Activated CD4-positive, alpha-beta memory T cell treated with anti-CD3 and anti-CD28 coated beads for 36 hours (primary cell): ENCODE measurements around the gene NOL8. TPM values are rescaled to one million over a fixed set of nuclear protein-coding genes. Genes with fewer than 3 reads are reported as not detected.

Experiments used
- CTCF ChIA-PET: fragments of 350-600 bp; sonication (Branson Sonifier 250); formaldehyde crosslinking; loops from one replicate; lab custom pipeline; 2021; ENCODE audit warnings: antibody characterized with exemption, inconsistent platforms; lab: Charles Lee
- POLR2A ChIA-PET: fragments of 350-600 bp; sonication (Branson Sonifier 250); formaldehyde crosslinking; loops from one replicate; lab custom pipeline; 2021; ENCODE audit warnings: antibody characterized with exemption; lab: Charles Lee
- DNase-seq: peaks from one replicate; pipeline ENCODE4 v3.0.0-alpha.2; 2020
- H3K27ac Mint-ChIP-seq: one replicate; pipeline ENCODE4 v1.8.0; 2021; ENCODE audit warnings: mixed read lengths
- H3K27me3 Mint-ChIP-seq: one replicate; pipeline ENCODE4 v1.8.0; 2021; ENCODE audit warnings: mixed read lengths
- H3K36me3 Mint-ChIP-seq: one replicate; pipeline ENCODE4 v1.8.0; 2021; ENCODE audit warnings: mixed read lengths
- H3K4me1 Mint-ChIP-seq: one replicate; pipeline ENCODE4 v1.8.0; 2021; ENCODE audit warnings: low read depth, mixed read lengths
- H3K4me3 Mint-ChIP-seq: one replicate; pipeline ENCODE4 v1.8.0; 2021; ENCODE audit warnings: mild to moderate bottlenecking, mixed read lengths
- H3K9me3 Mint-ChIP-seq: one replicate; pipeline ENCODE4 v1.8.0; 2021; ENCODE audit warnings: mixed read lengths
- intact Hi-C: fragments of 100-400 bp; cut with micrococcal nuclease; formaldehyde crosslinking; loops from one replicate; pipeline ENCODE4 v1.15.1; 2023
- total RNA-seq, 2 experiments: library from RNA; stranded (reverse); gene quantifications; one replicate each; pipeline ENCODE4 v1.2.3, GENCODE V29; 2021

Gene NOL8
- total RNA-seq, 2 experiments from 2014 or later, result 45.6 to 47.1 TPM

GRCh38 chr9:92333282-92333634, 8.1 kb upstream of the NOL8 start:
- Mint-ChIP-seq H3K36me3 (peaks cover 13% of the 10 kb centered on the region), H3K4me3 (no peak overlapping the region), H3K27me3 (no peaks in the 10 kb centered on the region), H3K9me3 (no peaks in the 10 kb centered on the region), H3K4me1 (no peaks in the 10 kb centered on the region), H3K27ac (no peak overlapping the region)
- DNase-seq, result no peak
- CTCF ChIA-PET, result interaction anchor here (1.2 kb wide), 1 partner anchor 10 kb away, joined by 4 read pairs; no protein-coding TSS in a partner anchor
- POLR2A ChIA-PET, result no interaction called here
- intact Hi-C loops, result no loop called here

GRCh38 chr9:92332577-92333281, 7.6 kb upstream of the NOL8 start:
- Mint-ChIP-seq H3K4me3 (no peak overlapping the region), H3K9me3 (no peaks in the 10 kb centered on the region), H3K36me3 (peaks cover 11% of the 10 kb centered on the region), H3K4me1 (peaks cover 4% of the 10 kb centered on the region), H3K27me3 (no peaks in the 10 kb centered on the region), H3K27ac (no peak overlapping the region)
- DNase-seq, result no peak
- CTCF ChIA-PET, result interaction anchor here (1.2 kb wide), 1 partner anchor 11 kb away, joined by 4 read pairs; no protein-coding TSS in a partner anchor
- POLR2A ChIA-PET, result interaction anchor here (0.6 kb wide), 1 partner anchor 42 kb away, joined by 4 read pairs; no protein-coding TSS in a partner anchor
- intact Hi-C loops, result no loop called here

- no peaks in the 10 kb centered on the region for H3K27me3 Mint-ChIP-seq
- H3K9me3 Mint-ChIP-seq, result no peaks in the 10 kb centered on the region
- peaks cover 11% of the 10 kb centered on the region for H3K36me3 Mint-ChIP-seq
- POLR2A ChIA-PET, result no interaction called here
- CTCF ChIA-PET, result interaction anchor here (0.9 to 1.2 kb wide), 3 partner anchors 127 to 303 kb away, joined by 3 to 4 read pairs (median 3); no protein-coding TSS in a partner anchor
- peaks cover 29% of the 10 kb centered on the region for H3K4me1 Mint-ChIP-seq
- intact Hi-C loops, result loop anchor here (5.0 to 10.0 kb wide), 2 partner anchors 51 to 117 kb away; no protein-coding TSS in a partner anchor
- DNase-seq, result no peak
- no peak overlapping the region for H3K27ac Mint-ChIP-seq
- H3K4me3 Mint-ChIP-seq, result no peak overlapping the region
Measured at GRCh38 chr9:92328225-92328624, 3.1 kb upstream of the NOL8 start.

GRCh38 chr9:92327283-92327850, 2.2 kb upstream of the NOL8 start:
- no peak overlapping the region for H3K27ac Mint-ChIP-seq
- DNase-seq, result no peak
- POLR2A ChIA-PET, result no interaction called here
- H3K27me3 Mint-ChIP-seq, result no peaks in the 10 kb centered on the region
- peaks cover 15% of the 10 kb centered on the region for H3K36me3 Mint-ChIP-seq
- H3K4me1 Mint-ChIP-seq, result peaks cover 35% of the 10 kb centered on the region
- H3K4me3 Mint-ChIP-seq, result peak overlapping the region; percentile 90
- CTCF ChIA-PET, result interaction anchor here (1.0 kb wide), 1 partner anchor 128 kb away, joined by 3 read pairs; no protein-coding TSS in a partner anchor
- no peaks in the 10 kb centered on the region for H3K9me3 Mint-ChIP-seq
- intact Hi-C loops, result loop anchor here (5.0 to 10.0 kb wide), 2 partner anchors 50 to 117 kb away; no protein-coding TSS in a partner anchor

GRCh38 chr9:92325991-92326500, 896 bp upstream of the NOL8 start:
- Mint-ChIP-seq H3K27ac (peak overlapping the region; percentile 94), H3K36me3 (peaks cover 19% of the 10 kb centered on the region), H3K4me3 (peak overlapping the region; percentile 90), H3K4me1 (peaks cover 36% of the 10 kb centered on the region), H3K27me3 (no peaks in the 10 kb centered on the region), H3K9me3 (no peaks in the 10 kb centered on the region)
- intact Hi-C loops, result loop anchor here (1.0 to 10.0 kb wide), 7 partner anchors 33 to 439 kb away; partner anchors contain the start of genes BICD2, IARS1, IPPK and SPTLC1
- CTCF ChIA-PET, result interaction anchor here (0.8 to 1.9 kb wide), 7 partner anchors 24 to 465 kb away, joined by 3 to 7 read pairs (median 4); no protein-coding TSS in a partner anchor
- no peak for DNase-seq
- POLR2A ChIA-PET, result interaction anchor here (0.7 to 2.0 kb wide), 10 partner anchors 9 to 1128 kb away, joined by 3 to 11 read pairs (median 4); partner anchors contain the start of genes FAM120AOS, IARS1 and IPPK

GRCh38 chr9:92324889-92325268, 271 bp downstream of the NOL8 start:
- ChIA-PET POLR2A (interaction anchor here (0.7 to 2.0 kb wide), 7 partner anchors 10 to 1129 kb away, joined by 3 to 11 read pairs (median 4); partner anchors contain the start of genes FAM120AOS and IPPK), CTCF (interaction anchor here (1.3 to 1.9 kb wide), 4 partner anchors 23 to 309 kb away, joined by 3 to 7 read pairs (median 4); no protein-coding TSS in a partner anchor)
- Mint-ChIP-seq H3K4me3 (peak overlapping the region; percentile 90), H3K4me1 (peaks cover 36% of the 10 kb centered on the region), H3K9me3 (no peaks in the 10 kb centered on the region), H3K27ac (peak overlapping the region; percentile 94), H3K36me3 (peaks cover 26% of the 10 kb centered on the region), H3K27me3 (no peaks in the 10 kb centered on the region)
- intact Hi-C loops, result loop anchor here (1.0 to 10.0 kb wide), 7 partner anchors 32 to 440 kb away; partner anchors contain the start of genes BICD2, IARS1, IPPK and SPTLC1
- DNase-seq, result no peak

GRCh38 chr9:92324431-92324830, 719 bp downstream of the NOL8 start:
- H3K4me3 Mint-ChIP-seq, result peak overlapping the region; percentile 90
- CTCF ChIA-PET, result interaction anchor here (1.8 to 1.9 kb wide), 2 partner anchors 22 to 29 kb away, joined by 4 to 7 read pairs; no protein-coding TSS in a partner anchor
- POLR2A ChIA-PET, result interaction anchor here (0.9 to 2.0 kb wide), 5 partner anchors 10 to 346 kb away, joined by 3 to 11 read pairs (median 5); partner anchors contain the start of gene IPPK
- DNase-seq, result no peak
- H3K27me3 Mint-ChIP-seq, result no peaks in the 10 kb centered on the region
- peak overlapping the region; percentile 94 for H3K27ac Mint-ChIP-seq
- intact Hi-C loops, result loop anchor here (2.0 to 10.0 kb wide), 4 partner anchors 120 to 440 kb away; partner anchors contain the start of genes BICD2 and SPTLC1
- H3K9me3 Mint-ChIP-seq, result no peaks in the 10 kb centered on the region
- peaks cover 28% of the 10 kb centered on the region for H3K36me3 Mint-ChIP-seq
- peaks cover 36% of the 10 kb centered on the region for H3K4me1 Mint-ChIP-seq

- no peak overlapping the region for H3K4me3 Mint-ChIP-seq
Measured at GRCh38 chr9:92315456-92315855, 9.7 kb downstream of the NOL8 start.

GRCh38 chr9:92313624-92314012, 11.5 kb downstream of the NOL8 start:
- Mint-ChIP-seq H3K4me3 (no peak overlapping the region), H3K9me3 (no peaks in the 10 kb centered on the region), H3K27me3 (no peaks in the 10 kb centered on the region), H3K36me3 (peaks cover 68% of the 10 kb centered on the region), H3K4me1 (peaks cover 46% of the 10 kb centered on the region), H3K27ac (peak overlapping the region; percentile 66)
- intact Hi-C loops, result loop anchor here (2.0 kb wide), 1 partner anchor 15 kb away; no protein-coding TSS in a partner anchor
- CTCF ChIA-PET, result no interaction called here
- DNase-seq, result no peak
- POLR2A ChIA-PET, result interaction anchor here (1.7 kb wide), 1 partner anchor 12 kb away, joined by 8 read pairs; the partner anchor contains the start of genes CENPP and NOL8

More at GRCh38 chr9:92315456-92315855, 9.7 kb downstream of the NOL8 start:
- ChIA-PET POLR2A (interaction anchor here (1.5 to 1.7 kb wide), 2 partner anchors 9 to 10 kb away, joined by 3 to 8 read pairs; partner anchors contain the start of genes CENPP and NOL8), CTCF (no interaction called here)
- intact Hi-C loops, result loop anchor here (2.0 kb wide), 1 partner anchor 17 kb away; no protein-coding TSS in a partner anchor
- Mint-ChIP-seq H3K9me3 (no peaks in the 10 kb centered on the region), H3K27ac (peak overlapping the region; percentile 83), H3K4me1 (peaks cover 45% of the 10 kb centered on the region), H3K27me3 (no peaks in the 10 kb centered on the region), H3K36me3 (peaks cover 67% of the 10 kb centered on the region)
- no peak for DNase-seq

GRCh38 chr9:92312887-92313623, 12.1 kb downstream of the NOL8 start:
- intact Hi-C loops, result no loop called here
- ChIA-PET CTCF (no interaction called here), POLR2A (interaction anchor here (0.7 kb wide), 1 partner anchor 13 kb away, joined by 3 read pairs; the partner anchor contains the start of genes CENPP and NOL8)
- Mint-ChIP-seq H3K27me3 (no peaks in the 10 kb centered on the region), H3K36me3 (peaks cover 70% of the 10 kb centered on the region), H3K4me1 (peaks cover 49% of the 10 kb centered on the region), H3K4me3 (no peak overlapping the region), H3K9me3 (no peaks in the 10 kb centered on the region), H3K27ac (peak overlapping the region; percentile 66)
- no peak for DNase-seq

GRCh38 chr9:92310562-92310961, 14.6 kb downstream of the NOL8 start:
- POLR2A ChIA-PET, result no interaction called here
- peaks cover 66% of the 10 kb centered on the region for H3K36me3 Mint-ChIP-seq

More at GRCh38 chr9:92310562-92310961, 14.6 kb downstream of the NOL8 start:
- Mint-ChIP-seq H3K4me1 (peaks cover 43% of the 10 kb centered on the region), H3K27ac (no peak overlapping the region), H3K9me3 (no peaks in the 10 kb centered on the region), H3K27me3 (no peaks in the 10 kb centered on the region), H3K4me3 (no peak overlapping the region)
- CTCF ChIA-PET, result no interaction called here
- intact Hi-C loops, result no loop called here
- DNase-seq, result no peak
